NCI-H187 treated with DMSO at 0.1 percent for 48 hours (cell line): ENCODE measurements around the gene THUMPD3.
A peak's percentile ranks its signal among the peaks of the same experiment; 100 is the strongest.

Experiments used
- DNase-seq: peaks from one replicate; lab custom pipeline; 2025; lab: John Stamatoyannopoulos, UW

The THUMPD3 gene

GRCh38 chr3:9397906-9398699 is 35.2 kb downstream of the THUMPD3 start:
- DNase-seq = no peak

- no peak for DNase-seq
Observed at GRCh38 chr3:9398700-9399336, 36.0 kb downstream of the THUMPD3 start.

- no peak for DNase-seq
Observed at GRCh38 chr3:9399337-9399703, 36.5 kb downstream of the THUMPD3 start.

- DNase-seq = peak; percentile 40
Observed at GRCh38 chr3:9399746-9400145, 36.9 kb downstream of the THUMPD3 start.

- no peak for DNase-seq
Observed at GRCh38 chr3:9400616-9401015, 37.8 kb downstream of the THUMPD3 start.

GRCh38 chr3:9401986-9402385 is 39.1 kb downstream of the THUMPD3 start:
- DNase-seq = no peak

- DNase-seq = peak; percentile 2
Observed at GRCh38 chr3:9402410-9403228, 39.8 kb downstream of the THUMPD3 start.

- DNase-seq = no peak
Observed at GRCh38 chr3:9403463-9403862, 40.6 kb downstream of the THUMPD3 start.

- no peak for DNase-seq
Observed at GRCh38 chr3:9404680-9405079, 41.8 kb downstream of the THUMPD3 start.

GRCh38 chr3:9405756-9406155 is 42.9 kb downstream of the THUMPD3 start:
- DNase-seq = no peak

GRCh38 chr3:9406856-9407626 is 44.2 kb downstream of the THUMPD3 start:
- DNase-seq = no peak

GRCh38 chr3:9408061-9408460 is 45.2 kb downstream of the THUMPD3 start:
- DNase-seq = no peak

GRCh38 chr3:9408546-9408945 is 45.7 kb downstream of the THUMPD3 start:
- no peak for DNase-seq

- DNase-seq = no peak
Observed at GRCh38 chr3:9409981-9410854, 47.4 kb downstream of the THUMPD3 start.

GRCh38 chr3:9411302-9411701 is 48.4 kb downstream of the THUMPD3 start:
- DNase-seq = no peak

- DNase-seq = no peak
Observed at GRCh38 chr3:9412293-9412692, 49.4 kb downstream of the THUMPD3 start.

- no peak for DNase-seq
Observed at GRCh38 chr3:9414826-9415225, 52.0 kb downstream of the THUMPD3 start.

GRCh38 chr3:9415485-9416138 is 52.8 kb downstream of the THUMPD3 start:
- DNase-seq = no peak

- no peak for DNase-seq
Observed at GRCh38 chr3:9416139-9416780, 53.4 kb downstream of the THUMPD3 start.
